Stimulated activated CD4-positive, alpha-beta T cell treated with anti-CD3 and anti-CD28 coated beads, Interleukin-1b, Interleukin-23, amount 100 ng/mL, for 4 hours (primary cell): ENCODE measurements around the gene PPP1R12C.
"Not testable (repeated sequence)": the region's sequence is repeated elsewhere in the genome, so short reads cannot be mapped to it uniquely, and the experiment has no call there.

Experiments used
- DNase-seq, 2 donors: peaks; one replicate each; pipeline ENCODE4 v3.0.0-alpha.2; 2020; ENCODE audit warnings: low read depth in 2 of 2

PPP1R12C gene

DNA sequence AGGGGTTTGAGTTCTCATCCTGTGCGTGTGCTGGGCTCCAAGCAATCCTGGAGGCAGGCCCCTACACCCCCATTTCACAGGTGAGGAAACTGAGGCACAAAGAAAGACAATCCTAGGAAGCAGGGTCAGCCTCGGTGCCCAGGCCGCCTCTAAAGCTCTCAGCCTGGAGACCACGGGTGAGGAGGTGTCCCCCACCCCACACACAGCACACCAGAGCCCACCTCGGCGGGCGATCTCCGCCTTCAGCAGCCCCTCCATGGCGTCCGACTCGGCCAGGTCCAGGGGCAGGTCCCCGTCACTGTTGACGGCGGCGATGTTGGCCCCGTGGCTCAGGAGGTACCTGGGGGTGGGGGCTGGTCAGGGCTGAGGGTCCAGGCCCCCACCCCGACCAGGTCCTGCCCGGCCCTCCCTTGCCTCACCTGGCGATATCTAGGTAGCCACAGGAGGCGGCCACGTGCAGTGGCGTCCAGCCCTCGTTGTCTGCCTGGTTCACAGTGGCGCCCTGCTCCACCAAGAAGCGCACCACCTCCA, 5.1 kb downstream of the PPP1R12C start:
- DNase-seq = no peak

- DNase-seq = no peak
Measured at GRCh38 chr19:55111238-55111831, 6.1 kb downstream of the PPP1R12C start.

DNA sequence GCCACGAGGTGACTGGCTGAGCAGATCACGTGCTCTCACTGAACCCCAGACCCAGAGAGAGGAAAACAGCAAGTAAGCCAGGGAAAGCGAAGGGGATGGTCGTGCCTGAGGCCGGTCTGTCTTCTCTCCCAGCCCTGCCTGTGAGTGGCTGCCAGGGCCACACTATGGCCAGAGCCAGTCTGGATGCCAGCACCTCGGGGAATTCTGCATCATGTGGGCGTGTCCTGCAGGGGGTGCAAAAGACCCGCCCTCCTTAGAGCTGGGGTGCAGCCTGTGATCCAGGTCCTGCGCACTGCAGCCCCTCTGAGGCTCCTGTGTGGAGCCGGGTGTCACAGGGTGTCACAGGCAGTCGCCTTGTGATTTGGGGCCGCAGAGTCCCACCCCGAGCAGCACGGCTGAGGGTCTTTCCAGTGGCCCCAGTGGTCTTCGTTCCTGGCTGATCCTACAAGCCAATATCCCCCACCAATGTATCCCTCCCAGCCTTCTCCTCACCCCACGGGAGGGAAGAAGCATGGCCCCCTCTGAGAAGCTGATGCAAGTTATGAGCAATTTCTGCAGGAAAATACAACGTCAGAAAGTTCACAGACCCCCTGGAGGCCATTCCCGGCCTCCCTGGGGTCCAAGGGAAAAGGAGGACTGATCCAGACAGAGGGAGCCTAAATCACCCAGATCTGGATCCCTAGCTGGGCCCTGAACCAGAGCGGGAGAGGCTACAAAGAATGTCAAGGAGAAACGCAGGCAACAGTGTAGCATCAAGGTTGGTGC, 7.7 kb downstream of the PPP1R12C start:
- DNase-seq = no peak

GRCh38 chr19:55107252-55107651, 10.2 kb downstream of the PPP1R12C start:
- DNase-seq = not testable (repeated sequence)

DNA sequence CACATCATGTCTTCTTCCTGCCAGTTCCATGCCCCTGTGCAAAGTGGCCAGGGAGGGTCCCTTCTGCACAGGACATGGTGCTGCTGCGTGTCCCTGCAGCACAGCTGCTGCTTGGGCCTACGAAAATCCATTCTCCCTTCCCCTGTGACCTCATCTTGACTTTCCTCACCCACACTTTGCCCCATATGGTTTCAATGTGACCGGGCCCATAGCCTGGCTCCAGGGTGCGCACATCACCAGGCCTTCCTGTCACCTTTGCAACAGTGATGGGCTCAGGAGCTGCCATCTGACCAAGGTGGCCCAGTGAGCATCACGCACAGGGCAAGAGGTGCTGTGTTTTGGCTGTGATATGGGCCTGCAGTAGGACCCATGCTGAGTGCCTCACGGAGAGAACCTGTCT, 10.8 kb downstream of the PPP1R12C start:
- no peak for DNase-seq

DNA sequence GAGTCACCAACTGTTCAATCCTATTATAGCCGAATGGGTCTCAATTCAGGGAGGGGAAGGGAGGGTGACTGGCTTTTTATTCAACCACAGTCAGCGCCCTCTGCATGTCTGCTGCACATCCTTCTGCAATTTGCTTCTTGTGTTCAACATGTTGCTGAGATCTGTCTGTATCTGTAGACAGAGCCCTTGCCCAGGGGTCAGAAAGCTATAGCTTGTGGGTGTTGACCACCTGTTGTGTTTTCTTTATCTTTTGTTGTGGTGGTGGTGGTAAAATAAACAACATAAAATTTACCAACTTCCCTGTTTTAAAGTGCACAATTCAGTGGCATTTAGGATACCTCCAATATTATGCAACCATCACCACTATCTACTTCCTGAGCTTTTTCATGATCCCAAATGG, 12.2 kb downstream of the PPP1R12C start:
- DNase-seq = no peak

DNA sequence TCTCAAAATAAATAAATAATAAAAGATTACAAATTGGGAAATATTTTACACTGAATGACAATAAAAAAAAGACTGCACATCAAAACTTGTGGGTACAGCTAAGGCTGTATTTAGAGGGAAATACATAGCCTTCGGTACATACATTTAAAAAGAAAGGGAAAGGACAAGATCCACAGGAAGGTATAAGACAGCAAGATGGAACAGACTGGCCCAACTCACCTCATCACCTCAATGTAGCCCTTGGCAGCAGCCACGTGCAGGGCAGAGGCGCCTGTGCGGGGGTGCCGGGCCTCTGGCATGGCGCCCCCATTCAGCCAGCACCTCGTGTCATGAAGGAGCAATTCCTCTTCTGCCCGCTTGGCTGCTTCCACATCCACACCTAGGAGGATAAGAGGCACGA, 14.2 kb downstream of the PPP1R12C start:
- no peak for DNase-seq

DNA sequence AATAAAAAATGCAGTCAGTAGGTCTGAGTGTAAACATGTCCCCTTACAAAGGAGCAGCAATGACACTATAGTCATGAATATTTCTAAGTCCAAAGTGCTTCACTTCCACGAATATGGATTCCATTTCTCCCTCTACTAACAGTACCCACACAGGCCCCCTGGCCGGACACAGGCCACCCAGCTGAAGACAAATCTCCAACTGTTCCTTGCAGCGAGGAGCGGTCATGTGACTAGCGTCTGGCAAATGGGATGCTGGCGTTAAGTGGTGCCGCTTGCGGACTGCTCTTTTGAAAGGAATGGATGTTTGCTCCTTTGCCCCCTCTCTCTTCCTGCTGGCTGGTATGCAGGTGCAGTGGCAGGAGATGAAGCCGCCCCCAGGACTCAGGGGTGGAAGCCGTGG, 16.2 kb downstream of the PPP1R12C start:
- DNase-seq = no peak

DNA sequence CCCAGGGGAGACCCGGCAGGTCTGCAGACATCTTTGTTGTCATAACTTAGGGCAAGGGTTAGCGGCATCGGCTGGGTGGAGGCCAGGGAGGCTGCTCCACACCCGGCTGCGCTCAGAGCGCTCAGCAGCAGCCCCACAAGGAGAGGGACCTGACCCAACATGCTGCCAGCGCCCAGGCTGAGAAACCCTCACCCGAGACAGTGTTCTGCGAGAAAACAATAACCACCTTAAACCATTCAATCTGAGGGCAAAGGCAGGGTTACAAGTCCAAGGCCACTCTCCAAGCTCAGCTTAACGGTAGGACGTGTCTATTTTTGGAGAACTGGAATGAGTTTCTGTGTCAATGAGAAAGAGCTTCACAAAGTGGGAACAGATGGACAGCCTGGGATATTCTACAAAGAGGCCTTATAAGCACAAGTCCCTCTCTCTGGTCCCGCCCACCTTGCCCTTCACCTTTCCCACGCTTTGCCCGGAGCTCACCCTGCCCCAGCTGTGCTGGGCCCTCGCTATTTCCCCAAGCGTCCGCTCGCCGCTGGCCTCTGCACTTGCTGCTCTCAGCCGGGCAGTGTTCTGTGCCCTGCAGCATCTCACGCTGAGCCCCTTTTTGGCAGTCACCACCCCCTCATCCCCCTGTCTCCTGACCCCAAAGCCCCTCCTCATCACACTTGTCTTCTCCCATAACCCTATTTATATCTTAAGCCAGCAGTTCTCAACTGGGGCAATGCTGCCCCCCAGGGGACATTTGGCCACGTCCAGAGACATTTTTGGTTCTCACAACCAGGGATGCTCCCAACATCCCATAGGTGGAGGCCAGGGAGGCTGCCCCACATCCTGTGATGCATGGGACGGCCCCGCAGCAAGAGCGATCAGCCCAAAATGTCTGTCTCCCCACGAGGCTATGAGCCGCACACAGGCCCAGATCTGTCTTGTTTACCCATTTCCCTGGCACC, 17.6 kb downstream of the PPP1R12C start:
- no peak for DNase-seq

DNA sequence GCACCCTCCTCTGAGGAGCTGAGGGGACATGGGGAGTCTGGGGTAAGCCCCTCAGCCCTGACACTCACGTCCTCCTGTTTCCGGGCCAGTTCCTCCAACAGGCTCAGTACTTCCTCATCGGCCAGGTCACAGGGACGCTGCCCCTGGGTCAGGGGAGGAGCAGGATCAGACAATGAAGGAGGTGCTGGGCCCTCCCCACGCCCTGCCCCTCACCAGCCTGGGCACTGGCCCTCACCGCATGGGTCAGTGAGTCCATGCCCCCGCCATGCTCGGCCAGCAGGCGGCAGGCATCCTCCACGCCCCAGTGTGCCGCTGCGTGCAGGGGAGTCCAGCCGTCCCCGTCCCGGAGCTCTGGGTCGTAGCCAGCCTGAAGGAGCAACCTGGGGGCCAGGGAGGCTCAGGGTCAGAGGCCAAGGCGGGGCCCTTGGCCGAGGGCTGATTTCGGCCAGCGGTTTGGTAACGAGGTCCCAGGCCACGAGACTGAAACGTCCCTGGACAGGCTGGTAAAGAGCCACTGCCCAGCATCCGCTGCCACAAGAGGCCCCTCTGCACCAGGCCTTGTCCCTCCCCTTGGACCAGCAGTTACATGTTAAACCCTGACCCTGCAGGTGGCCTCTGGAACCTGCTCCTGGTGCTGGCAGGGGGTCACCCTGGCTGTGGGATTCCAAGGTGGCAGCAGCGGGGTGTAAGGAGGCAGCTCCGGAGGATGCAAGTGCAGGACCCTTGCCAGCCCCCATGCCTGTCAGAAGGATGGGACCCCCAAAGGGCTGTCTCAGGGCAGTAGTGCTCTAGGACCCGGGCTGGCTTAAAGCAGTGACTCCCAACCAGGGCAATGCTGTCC, 18.5 kb downstream of the PPP1R12C start:
- no peak for DNase-seq

- DNase-seq = no peak
Measured at GRCh38 chr19:55097864-55098715, 19.3 kb downstream of the PPP1R12C start.

GRCh38 chr19:55096061-55096701, 21.3 kb downstream of the PPP1R12C start:
- no peak for DNase-seq

GRCh38 chr19:55095260-55096060, 22.0 kb downstream of the PPP1R12C start:
- DNase-seq = no peak

DNA sequence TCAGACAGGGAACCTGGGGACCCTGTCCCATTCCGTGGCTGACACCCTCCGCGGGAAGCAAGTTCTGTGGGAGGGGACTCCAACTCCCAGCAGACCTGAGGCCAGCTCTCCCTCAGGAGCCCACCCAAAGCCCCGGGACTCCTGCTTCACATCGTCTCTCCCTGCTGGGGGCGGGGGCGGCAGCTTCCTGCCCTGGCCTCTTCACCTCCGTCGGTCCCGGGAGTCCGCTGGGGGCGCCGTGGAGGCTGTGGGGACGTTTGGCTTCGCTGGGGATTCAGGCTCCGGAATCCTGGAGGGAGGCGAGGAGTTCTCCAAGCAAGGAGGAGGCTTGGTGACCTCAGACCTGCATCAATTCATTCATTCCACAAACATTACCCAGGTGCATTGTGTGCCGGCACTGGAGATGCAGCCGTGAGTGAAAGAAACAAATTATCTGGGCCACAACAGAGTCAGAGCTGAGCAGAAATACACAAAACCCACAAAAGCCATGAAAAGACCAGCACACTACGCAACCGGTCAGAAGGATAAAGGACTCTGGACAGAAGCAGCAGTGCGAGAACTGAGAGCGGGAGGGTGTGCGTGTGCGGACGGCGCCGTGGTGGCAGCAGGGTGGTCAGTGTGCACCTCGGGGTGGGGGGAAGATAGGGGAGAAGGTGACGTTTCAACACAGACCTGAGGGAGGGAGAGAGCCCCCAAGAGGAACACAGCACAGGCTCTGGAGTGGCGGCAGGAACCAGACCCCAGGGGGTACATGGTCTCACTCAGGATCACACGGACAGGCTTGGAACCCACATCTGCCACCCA, 22.8 kb downstream of the PPP1R12C start:
- DNase-seq = no peak

- no peak for DNase-seq
Measured at GRCh38 chr19:55092423-55093318, 24.8 kb downstream of the PPP1R12C start.

- no peak for DNase-seq
Measured at GRCh38 chr19:55091955-55092354, 25.5 kb downstream of the PPP1R12C start.
